Suppressor macrophage treated with lipopolysaccharide for 1 hour (primary cell): ENCODE measurements around the gene GRIK4.

ENCODE experiments used
- DNase-seq, 3 donors: peaks; one replicate each; pipeline ENCODE4 v3.0.0-alpha.2; 2020 to 2022

Gene GRIK4

DNA sequence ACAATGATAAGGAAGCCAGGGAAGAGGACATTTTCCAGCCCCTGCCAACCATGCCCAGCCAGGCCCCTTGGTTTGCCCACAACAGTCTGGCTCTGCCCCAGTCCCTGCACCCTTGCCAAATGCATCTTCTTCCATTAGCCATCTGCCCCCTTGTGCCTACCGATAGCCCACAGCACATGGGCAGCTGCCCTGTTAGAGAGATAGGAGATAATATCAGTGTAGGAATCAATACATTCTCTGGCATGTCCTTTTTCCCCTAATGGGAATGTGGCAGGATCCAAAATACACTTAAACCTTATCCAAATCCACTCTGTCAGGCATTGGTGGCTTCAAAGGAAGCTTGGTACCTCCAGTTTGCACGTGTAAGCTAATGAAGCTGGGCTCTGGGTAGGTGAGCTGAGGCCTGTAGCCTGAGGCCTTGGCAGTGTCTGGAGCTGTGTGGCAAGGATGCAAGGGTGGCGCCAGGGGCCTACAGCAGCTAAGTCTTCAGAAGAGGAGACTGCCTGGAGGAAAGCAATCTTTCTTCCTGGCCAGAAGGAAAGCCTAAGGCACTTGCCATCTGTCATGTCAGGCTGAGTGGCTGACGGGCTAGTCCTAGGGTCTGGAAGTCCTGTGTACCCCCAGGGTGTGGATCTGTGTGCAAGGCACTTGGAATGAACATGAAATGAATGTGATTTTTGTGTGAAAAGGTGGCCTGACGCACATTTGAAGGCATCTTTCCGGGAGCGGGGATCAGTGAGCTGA, 348.2 kb downstream of the GRIK4 start:
- no peak for DNase-seq

DNA sequence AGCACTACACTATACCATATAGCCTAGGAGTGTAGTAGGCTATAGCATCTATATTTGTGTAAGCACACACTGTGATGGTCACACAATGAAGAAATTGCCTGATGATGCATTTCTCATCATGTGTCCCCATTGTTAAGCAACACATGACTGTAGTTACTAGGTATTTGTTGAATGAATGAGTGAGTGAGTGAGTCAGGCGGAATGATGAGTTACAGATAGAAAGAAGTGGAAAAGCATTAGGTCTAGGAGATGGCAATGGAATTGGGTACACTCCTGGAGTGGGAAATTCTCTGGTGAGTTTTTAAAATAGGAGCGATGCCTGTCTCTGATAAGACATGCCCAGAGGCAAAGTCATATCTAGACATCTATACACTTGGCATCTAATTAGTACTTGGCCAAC, 351.8 kb downstream of the GRIK4 start:
- peak in 1 of 3 donors; percentile 19 for DNase-seq

DNA sequence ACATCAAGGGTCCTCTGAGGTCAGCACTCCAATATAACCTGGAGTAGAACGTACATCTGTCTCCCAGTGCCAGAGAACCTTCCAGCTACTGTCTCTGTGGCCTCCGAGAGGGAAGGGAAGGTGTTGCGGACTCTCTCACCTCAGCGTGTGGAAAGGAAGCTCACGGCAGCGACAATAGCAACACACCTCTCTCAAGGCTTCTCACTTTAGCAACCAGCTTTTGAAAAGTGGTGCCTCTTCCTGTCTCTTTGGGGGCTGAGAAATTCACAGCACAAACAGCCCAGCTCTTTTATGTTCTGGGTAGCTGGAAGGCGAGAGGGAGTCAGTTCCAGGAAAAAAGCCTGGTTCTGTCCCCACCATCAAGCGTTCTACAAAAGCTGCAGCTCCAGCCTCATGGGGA, 355.5 kb downstream of the GRIK4 start:
- DNase-seq: no peak

DNA sequence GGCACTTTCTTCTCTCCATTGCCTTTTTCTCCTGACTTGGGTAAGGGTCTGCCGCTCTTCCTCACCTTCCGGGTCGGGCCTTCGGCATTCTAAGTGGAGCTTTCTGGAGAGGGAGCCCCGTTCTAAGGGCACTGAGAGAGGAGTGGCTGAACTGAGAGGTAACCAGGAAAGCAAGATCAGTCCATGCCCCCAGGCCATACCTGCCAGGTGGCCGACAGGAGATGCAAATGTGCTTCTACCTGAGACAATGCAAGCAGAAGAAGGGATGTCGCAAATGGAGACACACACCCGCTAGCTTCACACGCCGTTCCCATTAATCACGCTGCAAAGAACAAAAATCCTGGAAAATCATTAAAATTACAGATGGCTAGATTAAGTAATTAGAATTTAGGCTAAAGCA, 356.0 kb downstream of the GRIK4 start:
- no peak for DNase-seq

DNA sequence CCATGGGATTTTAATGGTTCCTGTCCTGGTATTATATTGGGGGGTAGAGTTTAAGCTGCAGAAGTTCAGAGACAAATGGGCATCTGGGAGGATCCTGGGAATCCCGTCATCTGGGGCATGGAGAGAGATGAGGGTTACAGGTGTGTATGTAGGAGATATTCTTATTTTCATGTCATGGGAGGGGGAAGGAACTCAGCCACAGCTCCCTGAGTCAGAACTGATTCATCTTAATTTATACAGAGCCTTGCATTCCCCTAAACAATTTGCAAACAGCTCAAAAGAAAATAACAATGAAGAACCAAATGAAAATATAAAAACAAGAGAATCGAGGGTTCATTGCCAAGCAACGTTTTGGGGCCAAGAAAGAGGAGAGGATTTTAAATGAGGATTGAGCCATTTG, 356.4 kb downstream of the GRIK4 start:
- no peak for DNase-seq

DNA sequence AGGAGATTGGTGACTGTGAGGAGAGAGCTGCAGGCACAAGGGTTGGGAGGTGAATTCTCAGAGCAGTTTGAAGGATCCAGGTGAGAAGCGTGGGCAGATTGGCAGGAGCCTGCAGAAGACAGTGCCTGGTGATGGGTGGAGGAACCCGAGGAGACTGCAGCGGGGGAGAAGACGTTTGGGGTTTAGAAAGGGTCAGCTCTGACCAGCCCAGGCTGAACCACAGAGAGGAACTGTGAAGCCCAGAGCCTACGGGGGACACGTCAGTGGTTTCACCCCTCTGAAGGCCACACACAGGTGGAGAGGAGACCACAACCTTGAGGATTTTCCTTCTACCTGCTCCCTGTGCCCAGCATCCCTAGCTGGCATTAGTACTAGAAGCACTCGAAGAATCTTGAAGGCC, 357.5 kb downstream of the GRIK4 start:
- DNase-seq: no peak

DNA sequence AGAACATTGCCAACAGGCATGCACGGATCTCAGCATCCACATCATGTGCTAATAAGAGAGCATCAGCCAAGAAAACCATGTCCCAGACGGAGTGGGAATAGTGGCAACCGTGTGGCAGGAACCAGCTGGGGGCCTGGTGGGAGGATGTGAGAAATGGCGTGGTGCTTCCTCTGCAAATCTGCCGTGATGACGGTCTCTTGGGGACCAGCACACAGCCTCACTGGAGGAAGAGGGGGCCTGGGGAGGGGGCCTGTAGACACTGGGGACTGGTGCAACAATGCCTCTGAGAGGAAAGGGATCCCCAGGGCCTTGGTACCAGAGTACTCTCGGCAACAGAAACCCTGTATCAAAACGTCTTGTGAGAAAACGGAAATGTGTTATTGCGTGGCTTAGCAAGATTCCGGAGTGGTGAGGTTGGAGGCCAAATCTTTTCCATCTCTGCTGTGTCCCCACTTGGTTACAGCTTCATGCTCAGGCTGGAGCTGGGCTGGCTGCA, 358.0 kb downstream of the GRIK4 start:
- no peak for DNase-seq

DNA sequence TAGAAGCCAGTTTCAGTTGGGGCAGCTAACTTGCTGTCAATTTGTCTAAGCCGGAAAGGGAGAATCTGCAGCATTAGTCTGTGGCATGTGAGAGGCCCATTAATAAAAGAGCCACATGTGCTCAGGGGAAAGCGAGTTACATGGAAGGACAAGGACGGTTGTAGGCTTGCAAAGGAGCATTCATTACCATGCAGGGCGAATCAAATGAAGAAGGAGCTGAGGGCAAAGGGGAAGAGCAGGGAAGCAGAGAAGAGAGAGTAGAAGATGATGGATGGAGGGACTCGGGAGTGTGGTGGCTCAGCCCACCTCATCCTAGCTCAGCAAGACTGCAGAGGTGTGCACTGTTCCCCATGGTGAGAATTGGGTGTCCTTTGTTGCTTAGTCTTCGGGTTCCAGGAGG, 359.6 kb downstream of the GRIK4 start:
- DNase-seq: no peak

DNA sequence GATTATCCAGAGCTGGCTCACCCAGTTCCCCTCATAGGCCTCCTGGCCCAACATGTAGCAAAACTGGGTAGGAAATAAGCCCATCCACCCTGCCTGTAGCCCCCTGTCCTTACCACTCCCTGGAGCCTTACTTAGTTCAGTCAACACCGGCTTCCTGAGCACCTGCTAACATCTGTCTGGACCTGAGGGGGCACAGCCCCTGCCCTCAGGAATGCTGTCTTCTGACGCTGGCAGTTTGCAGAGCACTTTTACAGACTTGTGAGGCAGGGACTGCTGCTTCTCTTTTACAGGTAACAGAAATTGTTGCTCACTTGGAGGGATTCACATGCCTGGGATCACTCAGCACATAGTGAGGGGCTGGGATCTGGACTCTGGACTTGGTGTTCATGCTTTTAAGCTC, 360.4 kb downstream of the GRIK4 start:
- no peak for DNase-seq

DNA sequence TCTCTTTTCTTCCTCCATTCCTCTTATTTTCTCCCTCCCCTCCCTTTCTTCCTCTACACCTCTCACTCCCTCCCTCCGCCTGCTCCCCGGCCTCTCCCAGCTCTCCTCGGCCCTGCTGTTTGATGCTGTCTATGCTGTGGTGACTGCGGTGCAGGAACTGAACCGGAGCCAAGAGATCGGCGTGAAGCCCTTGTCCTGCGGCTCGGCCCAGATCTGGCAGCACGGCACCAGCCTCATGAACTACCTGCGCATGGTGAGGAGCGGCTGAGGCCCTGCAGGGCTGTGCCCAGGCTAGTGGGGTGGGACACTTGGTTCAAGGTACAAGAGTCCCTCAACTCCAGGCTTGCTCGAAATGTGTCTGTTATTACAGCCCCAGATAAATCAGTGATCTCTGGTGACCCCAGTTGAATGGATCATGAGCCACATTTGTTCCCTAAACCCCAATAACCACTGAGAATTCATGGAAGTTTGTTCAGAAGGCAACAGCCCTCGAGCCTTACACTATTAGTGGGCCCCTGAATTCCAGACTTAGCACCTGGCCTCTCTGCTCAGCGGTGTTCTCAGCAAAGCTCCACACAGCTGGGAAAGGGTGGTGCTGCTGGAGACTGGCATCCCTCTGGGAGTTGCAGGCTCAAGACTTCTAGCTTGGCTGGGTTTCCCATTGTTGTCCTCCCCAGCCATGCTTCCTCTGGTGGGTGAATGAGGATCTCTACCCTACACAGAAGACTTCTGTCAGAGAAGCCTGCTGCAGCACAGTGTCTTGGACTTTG, 362.6 kb downstream of the GRIK4 start:
- no peak for DNase-seq

DNA sequence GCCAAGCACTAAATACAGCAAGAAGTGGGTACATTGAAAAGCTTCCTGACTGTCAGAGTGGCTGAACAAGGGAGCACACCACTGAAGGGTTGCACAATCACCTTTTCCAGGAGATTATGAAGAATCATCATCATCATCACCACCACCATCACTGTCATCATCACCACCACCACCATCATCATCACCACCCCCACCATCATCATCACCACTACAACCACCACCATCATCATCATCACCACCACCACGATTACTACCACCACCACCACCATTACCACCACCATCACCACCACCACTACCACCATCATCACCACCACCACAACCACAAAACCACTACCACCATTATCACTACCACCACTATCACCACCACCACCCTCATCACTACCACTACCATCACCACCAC, 364.4 kb downstream of the GRIK4 start:
- no peak for DNase-seq

DNA sequence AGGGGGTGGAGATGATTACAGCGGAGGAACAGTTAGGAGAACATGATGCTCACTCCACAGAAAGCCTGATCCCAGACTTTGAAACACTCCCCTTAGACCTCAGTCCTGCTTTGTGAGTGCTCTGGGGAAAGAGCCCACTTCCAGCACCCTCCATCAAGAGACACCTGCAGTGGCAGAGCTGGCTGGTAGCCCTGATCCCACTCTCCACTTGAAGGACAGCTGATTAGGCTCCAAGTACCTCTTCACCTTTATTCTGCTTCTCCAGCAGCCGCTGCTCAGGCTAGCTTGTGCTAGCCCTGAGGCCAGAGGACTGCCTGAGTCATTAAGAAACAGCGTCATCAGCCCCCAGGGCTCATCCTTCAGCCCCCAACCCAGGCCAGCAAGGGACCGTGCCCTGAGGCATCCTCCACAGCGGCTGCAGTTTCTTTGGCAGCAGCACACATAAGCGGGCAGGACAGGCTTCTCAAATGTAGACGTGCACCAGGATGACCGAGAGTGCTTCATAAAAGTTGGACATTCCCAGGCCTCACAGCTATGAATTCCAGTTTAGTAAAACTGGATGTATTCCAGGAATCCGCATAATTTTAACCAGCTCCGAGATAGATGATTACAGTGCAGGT, 366.3 kb downstream of the GRIK4 start:
- DNase-seq: no peak

DNA sequence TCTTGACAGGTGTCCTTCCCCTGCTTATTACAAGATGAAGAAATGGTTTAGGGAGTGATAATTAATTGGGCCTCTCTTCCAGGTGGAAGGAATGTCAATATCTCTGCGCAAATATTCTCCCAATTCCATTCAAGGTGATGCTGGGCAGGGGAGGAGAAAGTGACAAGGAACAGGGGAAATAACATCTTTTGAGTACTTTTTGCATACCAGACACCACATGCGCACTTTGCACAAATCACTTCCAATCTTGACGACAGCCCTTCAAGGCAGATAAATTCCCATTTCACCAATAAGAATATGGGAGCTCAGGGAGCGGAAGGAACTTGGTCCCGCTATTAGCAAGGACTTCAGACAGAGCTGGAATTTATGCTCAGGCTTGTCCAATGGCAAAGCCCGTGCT, 367.2 kb downstream of the GRIK4 start:
- DNase-seq: no peak

DNA sequence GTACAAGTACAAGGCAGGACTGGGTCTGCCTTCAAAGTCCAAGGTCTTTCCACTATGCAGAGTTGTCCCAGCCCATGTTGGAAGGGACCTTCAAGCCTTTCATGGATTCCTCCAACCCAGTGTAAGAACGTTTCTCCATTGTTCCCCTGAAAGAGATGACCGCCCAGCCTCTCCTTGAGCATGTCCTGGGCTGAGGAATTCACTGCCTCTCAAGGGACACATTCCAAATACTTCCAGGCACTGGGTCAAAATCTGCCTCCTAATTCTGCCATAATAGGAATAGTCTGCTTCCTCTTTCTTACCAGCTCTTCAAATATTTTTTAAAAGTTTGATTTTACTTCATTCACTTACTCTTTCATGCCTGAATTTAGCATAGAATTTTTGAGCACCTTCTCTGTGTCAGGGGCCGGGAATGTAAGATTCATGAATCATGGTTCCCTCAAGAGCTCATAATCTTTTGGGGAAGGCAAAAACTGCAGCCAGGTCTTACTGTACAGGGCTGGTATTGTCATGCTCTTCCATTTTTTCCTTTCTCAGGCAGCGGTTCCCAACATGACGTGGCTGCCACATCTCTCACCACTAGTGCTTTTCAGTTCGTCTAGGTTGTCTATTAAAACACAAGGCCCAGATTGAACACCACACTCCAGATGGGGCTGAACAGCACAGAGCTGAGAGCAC, 369.1 kb downstream of the GRIK4 start:
- DNase-seq: no peak

DNA sequence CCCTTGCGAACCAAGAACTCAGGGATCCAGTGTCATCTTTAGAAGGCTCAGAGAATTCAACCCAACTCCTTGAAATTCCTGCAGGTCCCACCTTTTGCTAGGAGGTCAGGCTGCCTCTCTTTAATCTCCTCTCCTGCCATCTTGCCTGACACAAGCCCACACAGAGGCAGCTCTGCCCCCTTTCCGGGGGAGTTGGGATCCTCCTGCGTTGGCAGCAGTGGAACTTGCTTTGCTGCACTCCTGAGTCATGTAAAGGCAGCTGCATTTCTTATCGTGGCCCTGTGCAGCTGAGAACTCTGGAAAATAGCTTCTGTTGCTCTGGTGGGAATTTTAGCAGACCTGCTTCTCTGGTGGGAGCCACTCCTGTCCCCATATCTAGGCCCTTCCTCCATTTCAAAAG, 370.0 kb downstream of the GRIK4 start:
- no peak for DNase-seq

DNA sequence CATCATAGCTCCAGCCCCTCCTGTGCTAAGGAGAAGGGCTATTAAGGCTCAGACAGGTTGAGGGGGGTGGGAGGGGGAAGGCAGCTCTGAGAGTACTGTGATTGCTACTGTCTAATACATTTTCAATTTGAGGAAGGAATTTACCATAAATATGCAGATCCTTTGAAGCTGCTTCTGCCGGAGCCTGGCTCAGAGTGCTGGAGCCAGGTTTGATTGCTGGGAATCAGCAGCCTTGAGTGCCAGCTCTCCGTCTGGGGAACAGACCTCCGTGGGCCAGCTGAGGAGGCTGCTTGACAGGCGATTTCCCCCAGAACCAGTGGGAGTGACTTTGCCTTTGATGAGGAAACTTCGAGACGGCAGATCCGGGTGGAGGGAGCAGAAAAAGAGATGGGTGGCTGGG, 370.6 kb downstream of the GRIK4 start:
- no peak for DNase-seq

DNA sequence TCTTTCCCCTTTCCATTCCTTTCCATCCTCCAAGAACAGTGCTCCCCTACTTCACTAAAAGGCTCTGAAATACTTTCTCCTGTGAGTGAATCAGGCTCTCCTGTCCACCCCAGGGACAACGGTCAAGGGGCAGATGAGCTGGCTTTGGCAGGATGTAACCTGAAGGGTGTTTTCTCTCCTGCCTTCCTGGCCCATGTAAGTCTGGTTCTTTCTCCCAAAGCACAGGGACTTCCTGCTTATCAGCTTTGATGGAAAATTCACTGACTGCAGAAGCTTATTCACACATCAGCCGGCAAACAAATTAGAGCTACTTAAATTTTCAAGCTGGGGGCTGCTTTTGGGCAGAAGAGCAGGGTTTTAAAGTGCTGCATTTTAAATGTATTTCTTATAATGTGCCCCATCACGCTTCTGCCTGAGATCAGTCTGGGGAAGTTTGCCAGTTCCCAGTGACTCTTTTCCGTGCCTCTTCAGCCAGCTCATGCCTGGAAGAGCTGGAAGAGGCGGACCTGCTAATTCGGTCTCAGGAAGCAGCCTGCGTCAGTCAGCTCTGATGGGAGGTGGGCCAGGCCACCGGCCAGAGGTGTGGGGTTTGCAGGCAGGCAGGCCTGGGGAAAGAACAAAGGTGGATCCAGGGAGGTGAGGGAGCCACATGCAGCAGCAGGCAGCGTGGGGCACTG, 372.0 kb downstream of the GRIK4 start:
- no peak for DNase-seq

DNA sequence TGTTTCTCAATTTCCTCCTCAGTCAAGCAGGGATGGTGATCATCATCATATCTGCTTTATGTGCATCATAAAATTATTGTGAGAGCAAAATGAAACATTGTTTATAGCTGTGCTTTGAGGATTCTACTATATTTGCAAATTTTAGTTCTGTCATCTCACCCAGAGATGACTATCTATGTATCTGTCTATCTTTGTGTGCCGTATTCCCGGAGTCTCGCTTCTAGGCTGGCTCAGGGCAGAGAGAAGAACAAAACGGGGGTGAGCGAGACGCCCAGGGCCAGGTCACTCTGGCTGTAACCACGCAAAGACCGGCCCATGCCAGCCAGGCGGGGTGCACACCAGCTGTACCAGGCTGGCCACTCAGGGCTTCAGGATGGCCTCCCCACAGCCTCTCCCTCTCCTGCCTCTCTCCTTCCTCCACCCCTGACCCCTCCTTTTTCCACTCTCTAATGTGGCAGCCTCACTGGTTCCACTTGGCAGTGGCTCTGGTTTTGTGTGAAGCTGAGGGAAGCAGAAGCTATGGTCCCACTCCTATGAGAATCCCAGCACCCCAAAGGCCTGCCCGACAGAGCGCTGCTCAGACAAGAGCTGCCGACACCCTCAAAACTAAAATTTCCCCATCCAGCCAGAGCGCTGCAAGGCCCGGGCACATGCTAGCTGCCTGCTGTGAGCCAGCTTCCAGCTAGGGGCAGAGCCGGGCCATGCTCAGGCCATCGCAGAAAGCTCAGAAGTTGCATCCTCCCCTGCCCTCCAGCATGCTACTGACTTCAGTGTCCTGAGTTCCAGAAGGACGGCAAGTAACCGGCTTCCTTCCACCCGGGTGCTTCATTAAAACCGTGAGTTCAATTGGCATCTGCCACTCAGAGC, 372.8 kb downstream of the GRIK4 start:
- DNase-seq: no peak

DNA sequence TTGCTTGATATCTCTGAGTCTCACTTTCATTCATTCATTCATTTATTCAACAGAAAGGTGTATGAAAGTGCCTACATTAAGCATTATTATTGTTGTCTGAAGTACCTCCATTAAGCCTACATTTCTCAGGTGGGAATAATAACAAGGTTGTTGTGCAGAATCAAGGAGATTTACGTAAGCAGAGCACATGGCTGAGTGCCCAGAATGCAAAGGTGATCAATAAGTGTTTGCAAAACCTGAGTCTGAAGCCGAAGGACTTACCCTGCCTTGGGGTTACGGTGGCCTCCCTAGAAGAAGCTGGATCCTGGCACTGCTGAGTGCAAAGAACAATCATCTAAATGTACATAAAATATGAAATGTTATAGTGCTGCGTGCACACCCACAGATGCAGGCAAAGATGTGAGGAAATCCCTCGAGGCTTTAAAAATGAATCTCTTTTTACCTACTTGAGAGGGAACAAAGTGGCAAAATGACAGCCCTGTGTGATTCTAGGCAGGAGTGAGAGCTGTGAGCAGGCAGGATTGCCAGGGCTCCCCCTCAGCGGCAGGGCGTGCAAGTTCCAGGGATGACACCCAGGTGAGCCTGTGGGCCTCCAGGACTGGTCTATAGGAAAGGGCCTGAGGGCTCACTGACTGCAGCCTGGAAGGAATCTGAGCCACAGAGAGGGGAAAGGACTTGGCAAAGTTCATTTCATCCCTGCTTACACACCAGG, 379.2 kb downstream of the GRIK4 start:
- no peak for DNase-seq

DNA sequence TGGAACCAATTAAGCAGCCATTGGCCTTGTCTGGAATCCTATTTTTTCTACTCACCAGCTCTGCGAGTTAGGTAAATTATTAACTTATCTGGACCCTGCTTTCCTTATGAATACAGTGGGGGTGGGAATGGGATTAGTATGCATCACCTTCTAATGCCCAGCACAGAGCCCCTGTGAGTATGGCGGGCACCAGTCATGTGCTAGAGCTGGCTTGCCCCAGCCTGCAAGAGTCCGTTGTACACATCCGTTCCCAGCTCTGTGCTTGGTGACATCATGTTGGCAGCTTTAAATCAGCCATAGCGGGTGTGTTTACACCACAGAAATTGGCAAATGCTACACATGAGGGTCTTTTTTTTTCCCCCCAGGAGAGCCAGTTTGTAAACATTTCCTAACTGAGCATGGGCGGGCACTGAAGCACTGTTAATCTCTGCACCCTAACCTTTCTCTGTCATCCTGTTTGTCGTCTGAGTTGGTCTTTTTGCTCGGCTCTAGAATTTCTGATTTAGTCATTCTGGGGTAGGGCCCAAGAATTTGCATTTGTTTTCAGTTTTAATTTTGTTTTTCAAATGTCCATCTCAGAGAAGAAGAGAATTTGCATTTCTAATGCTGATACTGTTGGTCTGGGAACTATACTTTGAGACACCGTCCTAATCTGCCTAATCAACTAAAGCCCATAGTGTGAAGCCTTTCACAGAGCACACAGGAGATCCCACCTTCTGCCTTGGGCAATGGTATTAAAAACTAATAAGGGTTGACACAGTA, 382.1 kb downstream of the GRIK4 start:
- no peak for DNase-seq
